ENCODE measurements around the gene SPATA22. TPM values are rescaled to one million over a fixed set of nuclear protein-coding genes. Genes with fewer than 3 reads are reported as not detected.

Gene SPATA22
- not detected in 5 replicates for total RNA-seq (2022; extraction: Qiagen RNA extraction; ENCODE audit: low read depth)

GRCh38 chr17:3471599-3471998, at the start of gene SPATA22:
TSS of gene SPATA22 (minus strand) at chr17:3471819. CDS start at chr17:3469325, 2,494 bp downstream.

GRCh38 chr17:3475812-3476610, 4.4 kb upstream of the SPATA22 start, which contains the start of gene ASPA:
TSS of gene ASPA (plus strand) at chr17:3475997. CDS start at chr17:3476160, 163 bp downstream.

GRCh38 chr17:3433741-3434140, 37.9 kb downstream of the SPATA22 start, which contains the start of gene OR1E2:
TSS of gene OR1E2 (minus strand) at chr17:3433841. CDS start at chr17:3433841, 0 bp downstream.

GRCh38 chr17:3411070-3411469, 60.5 kb downstream of the SPATA22 start, which contains the start of gene OR3A3:
TSS of gene OR3A3 (plus strand) at chr17:3411370.

GRCh38 chr17:3398310-3398709, 73.3 kb downstream of the SPATA22 start, which contains the start of gene OR1E1:
TSS of gene OR1E1 (minus strand) at chr17:3398410. CDS start at chr17:3398410, 0 bp downstream.

Other genes with a start within 250 kb of the SPATA22 start
- not detected in 5 replicates for gene OR3A1, start 173.5 kb downstream of the SPATA22 start, total RNA-seq (2022; extraction: Qiagen RNA extraction; ENCODE audit: low read depth)
- not detected in 5 replicates for gene OR3A2, start 85.5 kb downstream of the SPATA22 start, total RNA-seq (2022; extraction: Qiagen RNA extraction; ENCODE audit: low read depth)
- not detected in 5 replicates for gene OR1E1, start 73.4 kb downstream of the SPATA22 start, total RNA-seq (2022; extraction: Qiagen RNA extraction; ENCODE audit: low read depth)
- not detected in 5 replicates for gene OR3A3, start 60.4 kb downstream of the SPATA22 start, total RNA-seq (2022; extraction: Qiagen RNA extraction; ENCODE audit: low read depth)
- not detected in 5 replicates for gene OR1E2, start 38.0 kb downstream of the SPATA22 start, total RNA-seq (2022; extraction: Qiagen RNA extraction; ENCODE audit: low read depth)
- not detected in 5 replicates for gene ASPA, start 4.2 kb upstream of the SPATA22 start, total RNA-seq (2022; extraction: Qiagen RNA extraction; ENCODE audit: low read depth)
- gene TRPV3, start 86.0 kb upstream of the SPATA22 start, total RNA-seq (2022; extraction: Qiagen RNA extraction; ENCODE audit: low read depth) = 0.36 to 0.67 TPM (median 0.41 TPM) in 5 replicates
- 4.0 to 5.2 TPM (median 4.2 TPM) in 5 replicates for gene TRPV1, start 137.6 kb upstream of the SPATA22 start, total RNA-seq (2022; extraction: Qiagen RNA extraction; ENCODE audit: low read depth)
- 12.9 to 17.0 TPM (median 15.3 TPM) in 5 replicates for gene SHPK, start 164.4 kb upstream of the SPATA22 start, total RNA-seq (2022; extraction: Qiagen RNA extraction; ENCODE audit: low read depth)
- gene CTNS, start 164.9 kb upstream of the SPATA22 start, total RNA-seq (2022; extraction: Qiagen RNA extraction; ENCODE audit: low read depth) = 14.1 to 15.9 TPM (median 15.1 TPM) in 5 replicates
- 257 to 327 TPM (median 309 TPM) in 5 replicates for gene TAX1BP3, start 196.8 kb upstream of the SPATA22 start, total RNA-seq (2022; extraction: Qiagen RNA extraction; ENCODE audit: low read depth)
- gene EMC6, start 197.0 kb upstream of the SPATA22 start, total RNA-seq (2022; extraction: Qiagen RNA extraction; ENCODE audit: low read depth) = 118 to 170 TPM (median 161 TPM) in 5 replicates
- 15.8 to 26.5 TPM (median 23.2 TPM) in 5 replicates for gene P2RX5, start 224.3 kb upstream of the SPATA22 start, total RNA-seq (2022; extraction: Qiagen RNA extraction; ENCODE audit: low read depth)